Psoas muscle (tissue), 8 donors: ENCODE results near the gene C4orf54. TPM values are rescaled to one million over a fixed set of nuclear protein-coding genes. Genes with fewer than 3 reads are reported as not detected.
A peak's percentile ranks its signal among the peaks of the same experiment; 100 is the strongest.

Experiments used
- ATAC-seq, 4 donors: fragments of 200-7000 bp; cut with Tn5 transposase; one replicate each; pipeline ENCODE4 v1.9.1; 2020; ENCODE audit warnings: moderate library complexity in 3 of 4, mild to moderate bottlenecking in 2 of 4
- DNase-seq, 2 donors: peaks; one replicate each; pipeline ENCODE4 v3.0.0-alpha.2; 2020
- H3K27ac ChIP-seq: fragments of 200-600 bp; one replicate; pipeline ENCODE4 v1.8.0; 2022
- H3K27me3 ChIP-seq, 3 donors: fragments of 200-600 bp in 1 of 3; one replicate each; pipeline versions ENCODE4 v1.6.1 to v1.8.0; 2013 to 2022; ENCODE audit warnings: low read length in 2 of 3, mild to moderate bottlenecking in 2 of 3, moderate library complexity in 1 of 3; ENCODE audit not compliant: insufficient read depth in 3 of 3
- H3K36me3 ChIP-seq, 2 donors: fragments of 200-600 bp in 1 of 2; one replicate each; pipeline versions ENCODE4 v1.6.1 to v1.8.0; 2013 to 2022; ENCODE audit warnings: low read depth in 1 of 2, mild to moderate bottlenecking in 1 of 2, moderate library complexity in 1 of 2; ENCODE audit not compliant: insufficient read depth in 1 of 2
- H3K4me1 ChIP-seq: fragments of 200-600 bp; one replicate; pipeline ENCODE4 v1.8.0; 2022
- H3K4me3 ChIP-seq: fragments of 200-600 bp; one replicate; pipeline ENCODE4 v1.8.0; 2022; ENCODE audit warnings: mild to moderate bottlenecking
- H3K9me3 ChIP-seq: fragments of 200-600 bp; one replicate; pipeline ENCODE4 v1.8.0; 2022
- WGBS, 3 donors: extraction: QIAGEN DNeasy Blood & Tissue Kit; methylation state at CpG; one replicate each; pipeline versions ENCODE4 v1.1.6 to v1.1.7; 2013; 5-methylcytosine and 5-hydroxymethylcytosine counted together
- intact Hi-C, 2 donors: fragments of 100-400 bp; cut with DNase I; formaldehyde crosslinking; loops; one replicate each; pipeline versions ENCODE4 v1.11.0 to v1.14.2; 2022
- polyA plus RNA-seq, 3 donors: library from polyadenylated mRNA; stranded (reverse); fragments of 200-250 nt; gene quantifications; one replicate each; pipeline ENCODE4 v1.2.3, GENCODE V29; 2013
- total RNA-seq, 4 donors: library from RNA; stranded (reverse); fragmentation: NEBNext Ultra II Directional in 2 of 4; extraction: Animal tissue kit (Norgen Biotek cat#: 25700) in 2 of 4; gene quantifications; one replicate each; pipeline versions ENCODE4 v1.2.1 to v1.2.4, GENCODE V29; 2021 to 2023
- TF ChIP-seq, protein P1 (sequence below): fragments of 200-600 bp; IDR thresholded peaks from one replicate; pipeline ENCODE4 v1.8.0; 2022; ENCODE audit warnings: antibody characterized with exemption
- donor health status: healthy with polysubstance abuse.
- donor health status: DM: no; HTN: no; CAD: no; lungs with moderate emphysema.
- donor health status: Bipolar disorder and iron deficiency.
- donor health status: healthy.
- donor health status: DM: yes; HTN: yes; CAD: no.
- donor health status: DM: no; HTN: no; CAD: no.
- donor health status: DM: no; HTN: no; CAD: no.
- donor health status: DM: yes; HTN: yes; CAD: no.

C4orf54 gene
- total and polyA plus RNA-seq, 7 donors: 3.3 to 151 (median 58.1) TPM

DNA sequence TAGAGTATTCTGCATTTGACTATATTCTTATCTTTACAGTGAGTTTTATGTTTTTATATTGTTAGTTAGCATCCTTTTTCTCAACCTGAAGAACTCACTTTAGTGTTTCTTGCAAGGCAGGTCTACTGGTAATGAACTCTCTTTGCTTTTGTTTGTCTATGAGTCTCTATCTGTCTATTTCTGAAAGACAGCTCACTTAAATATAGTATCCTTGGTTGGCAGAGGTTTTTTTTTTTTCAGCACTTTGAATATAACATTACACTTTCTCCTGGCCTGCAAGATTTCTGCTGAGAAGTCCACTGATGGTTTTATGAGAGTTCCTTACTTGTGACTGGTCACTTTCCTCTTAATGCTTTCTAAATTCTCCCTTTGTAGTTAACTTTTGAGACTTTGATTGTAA is 32.8 kb upstream of the C4orf54 start:
- Histone ChIP-seq H3K9me3 (peaks cover 20% of the 10 kb centered on the region), H3K36me3 (no peaks in the 10 kb centered on the region), H3K27me3 (no peaks in the 10 kb centered on the region), H3K4me1 (peaks cover 10% of the 10 kb centered on the region), H3K4me3 (no peak overlapping the region), H3K27ac (no peak overlapping the region)
- DNase-seq: no peak
- TF ChIP-seq, protein P1, sequence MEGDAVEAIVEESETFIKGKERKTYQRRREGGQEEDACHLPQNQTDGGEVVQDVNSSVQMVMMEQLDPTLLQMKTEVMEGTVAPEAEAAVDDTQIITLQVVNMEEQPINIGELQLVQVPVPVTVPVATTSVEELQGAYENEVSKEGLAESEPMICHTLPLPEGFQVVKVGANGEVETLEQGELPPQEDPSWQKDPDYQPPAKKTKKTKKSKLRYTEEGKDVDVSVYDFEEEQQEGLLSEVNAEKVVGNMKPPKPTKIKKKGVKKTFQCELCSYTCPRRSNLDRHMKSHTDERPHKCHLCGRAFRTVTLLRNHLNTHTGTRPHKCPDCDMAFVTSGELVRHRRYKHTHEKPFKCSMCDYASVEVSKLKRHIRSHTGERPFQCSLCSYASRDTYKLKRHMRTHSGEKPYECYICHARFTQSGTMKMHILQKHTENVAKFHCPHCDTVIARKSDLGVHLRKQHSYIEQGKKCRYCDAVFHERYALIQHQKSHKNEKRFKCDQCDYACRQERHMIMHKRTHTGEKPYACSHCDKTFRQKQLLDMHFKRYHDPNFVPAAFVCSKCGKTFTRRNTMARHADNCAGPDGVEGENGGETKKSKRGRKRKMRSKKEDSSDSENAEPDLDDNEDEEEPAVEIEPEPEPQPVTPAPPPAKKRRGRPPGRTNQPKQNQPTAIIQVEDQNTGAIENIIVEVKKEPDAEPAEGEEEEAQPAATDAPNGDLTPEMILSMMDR: no peak
- peak in 1 of 4 donors; percentile 74 for ATAC-seq
- intact Hi-C loops: no loop called here

DNA sequence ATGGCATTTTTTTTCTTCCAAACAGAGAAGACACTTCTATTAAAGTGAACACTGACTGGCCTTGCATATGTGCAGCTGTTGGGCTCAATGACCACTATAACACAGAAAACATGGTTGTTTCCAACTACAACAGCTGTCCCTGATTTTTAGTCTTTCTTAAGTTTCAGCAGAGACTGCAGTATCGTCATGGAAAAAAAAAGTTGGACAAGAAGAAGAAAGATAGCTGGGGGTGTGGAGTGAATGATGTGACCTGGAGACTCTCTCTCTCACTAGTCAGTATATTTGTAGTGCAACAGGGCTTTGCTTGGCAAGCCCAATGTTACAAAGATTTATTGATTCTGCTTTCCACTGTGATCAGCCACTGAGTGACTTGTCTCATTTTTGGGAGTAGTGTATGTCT is 29.5 kb upstream of the C4orf54 start:
- DNase-seq: no peak
- Histone ChIP-seq H3K27me3 (no peaks in the 10 kb centered on the region), H3K4me1 (peaks cover 10% of the 10 kb centered on the region), H3K36me3 (no peaks in the 10 kb centered on the region), H3K27ac (no peak overlapping the region), H3K4me3 (no peak overlapping the region), H3K9me3 (peaks cover 20% of the 10 kb centered on the region)
- 12 to 25% (median 24%) methylated on average over 1 of the region's 1 CpG for WGBS, 3 donors
- intact Hi-C loops: no loop called here
- peak in 1 of 4 donors; percentile 43 for ATAC-seq
- TF ChIP-seq, protein P1: no peak

DNA sequence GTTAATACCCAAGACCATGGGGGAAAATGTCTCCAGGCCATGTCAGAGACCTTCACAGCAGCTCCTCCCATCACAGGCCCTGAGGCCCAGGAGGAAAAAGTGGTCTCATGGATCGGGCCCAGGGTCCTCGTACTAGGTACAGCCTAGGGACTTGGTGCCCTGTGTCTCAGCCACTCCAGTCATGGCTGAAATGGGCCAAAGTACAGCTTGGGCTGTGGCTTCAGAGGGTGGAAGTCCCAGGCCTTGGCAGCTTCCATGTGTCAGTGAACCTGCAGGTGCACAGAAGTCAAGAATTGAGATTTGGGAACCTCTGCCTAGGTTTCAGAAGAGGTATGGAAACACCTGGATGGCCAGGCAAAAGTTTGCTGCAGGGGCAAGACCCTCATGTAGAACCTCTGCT is 27.6 kb upstream of the C4orf54 start:
- Histone ChIP-seq H3K27me3 (no peaks in the 10 kb centered on the region), H3K9me3 (peaks cover 5% of the 10 kb centered on the region), H3K4me1 (peaks cover 13% of the 10 kb centered on the region), H3K4me3 (no peak overlapping the region), H3K27ac (no peak overlapping the region), H3K36me3 (no peaks in the 10 kb centered on the region)
- WGBS, 3 donors: 94 to 100% (median 96%) methylated on average over 2 of the region's 2 CpGs
- intact Hi-C loops: no loop called here
- TF ChIP-seq, protein P1: no peak
- ATAC-seq: no peak
- DNase-seq: no peak

DNA sequence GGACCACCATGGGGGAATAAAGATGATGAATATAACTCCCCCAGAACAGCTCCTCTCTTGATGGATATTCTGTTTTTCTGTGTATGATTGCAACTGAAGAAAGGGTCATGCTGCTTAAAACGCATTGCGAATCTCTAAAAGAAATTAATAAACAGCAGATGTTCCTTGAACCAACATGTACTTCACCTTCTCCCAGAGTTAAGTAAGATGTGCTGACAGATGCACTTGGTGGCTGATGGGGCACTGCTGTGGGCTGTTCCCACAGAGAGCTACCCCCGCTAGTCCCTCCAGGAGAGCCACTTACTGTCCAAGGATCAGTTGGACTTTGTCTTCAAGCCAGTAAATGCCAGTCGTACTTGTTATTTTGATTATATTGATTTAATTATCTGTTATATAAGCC is 26.3 kb upstream of the C4orf54 start:
- intact Hi-C loops: no loop called here
- H3K27ac ChIP-seq: no peak overlapping the region
- ATAC-seq (no peak), DNase-seq (no peak)
- TF ChIP-seq, protein P1: no peak
- WGBS, 3 donors: 54 to 85% (median 77%) methylated on average over 4 of the region's 4 CpGs
- H3K36me3 ChIP-seq: no peaks in the 10 kb centered on the region
- no peaks in the 10 kb centered on the region for H3K9me3 ChIP-seq
- peaks cover 22% of the 10 kb centered on the region for H3K4me1 ChIP-seq
- no peaks in the 10 kb centered on the region for H3K27me3 ChIP-seq
- no peak overlapping the region for H3K4me3 ChIP-seq

DNA sequence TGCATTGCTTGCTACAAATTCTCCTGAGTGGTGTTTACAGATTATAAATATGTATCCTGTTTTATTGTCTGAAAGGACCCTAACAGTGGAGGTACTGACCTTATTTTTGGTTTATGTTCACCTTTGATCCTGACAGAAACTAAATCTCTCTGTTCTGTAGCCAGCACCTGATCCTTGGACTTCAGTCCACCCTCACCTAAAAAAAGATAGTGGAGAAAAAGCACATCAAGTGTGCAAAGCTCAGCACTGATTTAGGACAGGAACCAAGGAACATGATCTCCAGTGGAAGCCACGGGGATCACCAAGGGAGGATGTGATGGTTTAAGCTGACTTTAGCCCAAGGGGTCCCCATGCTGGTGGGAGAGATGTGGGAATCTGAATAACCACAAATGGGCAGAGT is 22.3 kb upstream of the C4orf54 start:
- WGBS, 3 donors: 21 to 28% (median 22%) methylated on average over 1 of the region's 1 CpG
- TF ChIP-seq, protein P1: no peak
- ATAC-seq (peak; percentile 18 to 57 (median 41)), DNase-seq (no peak)
- intact Hi-C loops: loop anchor here in 1 of 2 donors (5.0 kb wide), 1 partner anchor 42 kb away; no protein-coding TSS in a partner anchor
- Histone ChIP-seq H3K4me3 (no peak overlapping the region), H3K27ac (peak overlapping the region; percentile 89), H3K9me3 (peaks cover 2% of the 10 kb centered on the region), H3K27me3 (no peaks in the 10 kb centered on the region), H3K4me1 (peaks cover 15% of the 10 kb centered on the region), H3K36me3 (no peaks in the 10 kb centered on the region)
